Stimulated activated naive B cell treated with anti-CD40 and anti-IgM and Interleukin-4, amounts not matched to agents 10 μg/mL and 1 μg/mL and 100 μg/mL, for 72 hours (primary cell): ENCODE measurements around the gene SH3TC1.

Experiments
- ATAC-seq, 2 donors: fragments of 150-1000 bp; cut with Tn5 transposase; replicated peaks; 2 replicates each; pipeline ENCODE4 v1.10.0; 2021; ENCODE audit warnings: moderate library complexity in 1 of 2
- DNase-seq: peaks from one replicate; pipeline ENCODE4 v3.0.0; 2021
- H3K27ac Mint-ChIP-seq: one replicate; pipeline ENCODE4 v1.8.0; 2022; ENCODE audit warnings: mild to moderate bottlenecking, mixed read lengths
- H3K27me3 Mint-ChIP-seq, 2 donors: one replicate each; pipeline ENCODE4 v1.8.0; 2022; ENCODE audit warnings: mixed read lengths in 2 of 2
- H3K36me3 Mint-ChIP-seq, 2 donors: one replicate each; pipeline ENCODE4 v1.8.0; 2022; ENCODE audit warnings: mixed read lengths in 2 of 2, mild to moderate bottlenecking in 1 of 2
- H3K4me1 Mint-ChIP-seq, 2 donors: one replicate each; pipeline ENCODE4 v1.8.0; 2022; ENCODE audit warnings: mixed read lengths in 2 of 2, mild to moderate bottlenecking in 1 of 2
- H3K4me3 Mint-ChIP-seq, 2 donors: one replicate each; pipeline ENCODE4 v1.8.0; 2022; ENCODE audit warnings: mild to moderate bottlenecking in 2 of 2, mixed read lengths in 2 of 2, moderate library complexity in 1 of 2
- H3K9me3 Mint-ChIP-seq, 2 donors: one replicate each; pipeline ENCODE4 v1.8.0; 2022; ENCODE audit warnings: mixed read lengths in 2 of 2, mild to moderate bottlenecking in 1 of 2

The SH3TC1 gene

GRCh38 chr4:8224975-8225625 is 26.0 kb downstream of the SH3TC1 start:
- Mint-ChIP-seq H3K27me3 (no peaks in the 10 kb centered on the region), H3K4me3 (no peak overlapping the region), H3K9me3 (no peaks in the 10 kb centered on the region), H3K4me1 (peaks cover 42 to 77% of the 10 kb centered on the region in 2 donors), H3K27ac (peak overlapping the region; percentile 9), H3K36me3 (peaks cover 51 to 77% of the 10 kb centered on the region in 2 donors)
- ATAC-seq = no peak
- no peak for DNase-seq

GRCh38 chr4:8225706-8226443 is 26.8 kb downstream of the SH3TC1 start:
- H3K27me3 Mint-ChIP-seq = no peaks in the 10 kb centered on the region
- no peaks in the 10 kb centered on the region for H3K9me3 Mint-ChIP-seq
- H3K4me1 Mint-ChIP-seq = peaks cover 38 to 77% of the 10 kb centered on the region in 2 donors
- H3K4me3 Mint-ChIP-seq = peak overlapping the region in 1 of 2 donors; percentile 26
- H3K27ac Mint-ChIP-seq = no peak overlapping the region
- peaks cover 45 to 74% of the 10 kb centered on the region in 2 donors for H3K36me3 Mint-ChIP-seq
- DNase-seq (no peak), ATAC-seq (no peak)

GRCh38 chr4:8227201-8227770 is 28.2 kb downstream of the SH3TC1 start:
- Mint-ChIP-seq H3K4me3 (no peak overlapping the region), H3K27me3 (no peaks in the 10 kb centered on the region), H3K27ac (no peak overlapping the region), H3K36me3 (peaks cover 37 to 65% of the 10 kb centered on the region in 2 donors), H3K4me1 (peaks cover 31 to 68% of the 10 kb centered on the region in 2 donors), H3K9me3 (no peaks in the 10 kb centered on the region)
- ATAC-seq (no peak), DNase-seq (no peak)

GRCh38 chr4:8227771-8228318 is 28.8 kb downstream of the SH3TC1 start:
- no peak overlapping the region for H3K4me3 Mint-ChIP-seq
- peaks cover 33 to 62% of the 10 kb centered on the region in 2 donors for H3K4me1 Mint-ChIP-seq
- ATAC-seq (no peak), DNase-seq (no peak)
- no peak overlapping the region for H3K27ac Mint-ChIP-seq
- no peaks in the 10 kb centered on the region for H3K9me3 Mint-ChIP-seq
- H3K36me3 Mint-ChIP-seq = peaks cover 36 to 59% of the 10 kb centered on the region in 2 donors
- H3K27me3 Mint-ChIP-seq = no peaks in the 10 kb centered on the region

GRCh38 chr4:8228319-8229250 is 29.5 kb downstream of the SH3TC1 start:
- Mint-ChIP-seq H3K27ac (peak overlapping the region; percentile 88), H3K4me1 (peaks cover 33 to 61% of the 10 kb centered on the region in 2 donors), H3K36me3 (peaks cover 34 to 53% of the 10 kb centered on the region in 2 donors), H3K9me3 (no peaks in the 10 kb centered on the region), H3K27me3 (no peaks in the 10 kb centered on the region), H3K4me3 (peak overlapping the region; percentile 37 to 49)
- peak; percentile 83 to 86 for ATAC-seq
- peak; percentile 76 for DNase-seq

GRCh38 chr4:8229331-8229975 is 30.4 kb downstream of the SH3TC1 start:
- ATAC-seq (peak; percentile 12 to 18), DNase-seq (no peak)
- H3K9me3 Mint-ChIP-seq = no peaks in the 10 kb centered on the region
- no peaks in the 10 kb centered on the region for H3K27me3 Mint-ChIP-seq
- H3K27ac Mint-ChIP-seq = peak overlapping the region; percentile 88
- peak overlapping the region; percentile 37 to 49 for H3K4me3 Mint-ChIP-seq
- peaks cover 25 to 44% of the 10 kb centered on the region in 2 donors for H3K36me3 Mint-ChIP-seq
- peaks cover 30 to 60% of the 10 kb centered on the region in 2 donors for H3K4me1 Mint-ChIP-seq

- peaks cover 0 to 2% of the 10 kb centered on the region in 2 donors for H3K9me3 Mint-ChIP-seq
- no peak overlapping the region for H3K27ac Mint-ChIP-seq
- peak overlapping the region in 1 of 2 donors; percentile 12 for H3K4me3 Mint-ChIP-seq
- no peaks in the 10 kb centered on the region for H3K27me3 Mint-ChIP-seq
- H3K36me3 Mint-ChIP-seq = peaks cover 22 to 38% of the 10 kb centered on the region in 2 donors
- no peak for DNase-seq
- H3K4me1 Mint-ChIP-seq = peaks cover 27 to 54% of the 10 kb centered on the region in 2 donors
- no peak for ATAC-seq
Observed at GRCh38 chr4:8230033-8230432, 30.9 kb downstream of the SH3TC1 start.

GRCh38 chr4:8230891-8231290 is 31.8 kb downstream of the SH3TC1 start:
- ATAC-seq = no peak
- Mint-ChIP-seq H3K4me1 (peaks cover 27 to 46% of the 10 kb centered on the region in 2 donors), H3K27ac (peak overlapping the region; percentile 2), H3K4me3 (no peak overlapping the region), H3K27me3 (no peaks in the 10 kb centered on the region), H3K36me3 (peaks cover 15 to 31% of the 10 kb centered on the region in 2 donors), H3K9me3 (peaks cover 0 to 2% of the 10 kb centered on the region in 2 donors)
- no peak for DNase-seq

GRCh38 chr4:8231551-8232049 is 32.5 kb downstream of the SH3TC1 start:
- ATAC-seq (no peak), DNase-seq (no peak)
- Mint-ChIP-seq H3K4me1 (peaks cover 26 to 46% of the 10 kb centered on the region in 2 donors), H3K27me3 (no peaks in the 10 kb centered on the region), H3K9me3 (peaks cover 0 to 2% of the 10 kb centered on the region in 2 donors), H3K27ac (no peak overlapping the region), H3K36me3 (peaks cover 15 to 30% of the 10 kb centered on the region in 2 donors), H3K4me3 (no peak overlapping the region)

- DNase-seq = no peak
- Mint-ChIP-seq H3K9me3 (peaks cover 0 to 2% of the 10 kb centered on the region in 2 donors), H3K4me1 (peaks cover 28 to 49% of the 10 kb centered on the region in 2 donors), H3K36me3 (peaks cover 23 to 33% of the 10 kb centered on the region in 2 donors), H3K27ac (peak overlapping the region; percentile 52), H3K27me3 (no peaks in the 10 kb centered on the region), H3K4me3 (no peak overlapping the region)
- no peak for ATAC-seq
Observed at GRCh38 chr4:8232748-8233147, 33.7 kb downstream of the SH3TC1 start.

GRCh38 chr4:8233672-8234484 is 34.8 kb downstream of the SH3TC1 start:
- Mint-ChIP-seq H3K27ac (no peak overlapping the region), H3K9me3 (peaks cover 0 to 2% of the 10 kb centered on the region in 2 donors), H3K36me3 (peaks cover 21 to 29% of the 10 kb centered on the region in 2 donors), H3K27me3 (no peaks in the 10 kb centered on the region), H3K4me3 (no peak overlapping the region), H3K4me1 (peaks cover 23 to 49% of the 10 kb centered on the region in 2 donors)
- ATAC-seq (no peak), DNase-seq (no peak)

- Mint-ChIP-seq H3K27me3 (no peaks in the 10 kb centered on the region), H3K36me3 (peaks cover 27 to 28% of the 10 kb centered on the region in 2 donors), H3K4me3 (no peak overlapping the region), H3K9me3 (peaks cover 0 to 2% of the 10 kb centered on the region in 2 donors), H3K4me1 (peaks cover 22 to 46% of the 10 kb centered on the region in 2 donors), H3K27ac (peak overlapping the region; percentile 5)
- no peak for ATAC-seq
- DNase-seq = no peak
Observed at GRCh38 chr4:8234715-8235114, 35.6 kb downstream of the SH3TC1 start.
